Endothelial cell of umbilical vein (primary cell): ENCODE results near the gene TOMM34. TPM values are rescaled to one million over a fixed set of nuclear protein-coding genes. Genes with fewer than 3 reads are reported as not detected.

ENCODE experiments used
- BruUV-seq: library from RNA; stranded (reverse); fragments of 400-500 nt; replicated peaks from 2 replicates; lab custom pipeline; 2021; lab: Mats Ljungman, UMichigan
- CTCF ChIA-PET: fragments of 300-600, 350-600 bp; sonication (Branson Sonifier 250); formaldehyde crosslinking; loops from one replicate; lab custom pipeline; 2021; ENCODE audit warnings: antibody characterized with exemption, inconsistent platforms; lab: Charles Lee
- POLR2A ChIA-PET: fragments of 300-600, 350-600 bp; sonication (Branson Sonifier 250); formaldehyde crosslinking; loops from one replicate; lab custom pipeline; 2021; ENCODE audit warnings: antibody characterized with exemption, inconsistent platforms; lab: Charles Lee
- DNase-seq: peaks from one replicate; pipeline ENCODE4 v3.0.0-alpha.2; 2011; ENCODE audit warnings: low read depth, low spot score
- FAIRE-seq: peaks from 2 replicates; lab custom pipeline; 2011; peaks lifted over from hg19 to GRCh38; lab: Jason Lieb, UNC
- H2AFZ ChIP-seq: 2 replicates; pipeline ENCODE4 v1.6.0; 2012; ENCODE audit warnings: low read depth, low read length, control low read depth, inconsistent platforms
- H3K27ac ChIP-seq: 2 replicates; pipeline ENCODE4 v1.5.1; 2011; ENCODE audit warnings: low read depth, mild to moderate bottlenecking, control low read depth, low read length, moderate library complexity; ENCODE audit not compliant: insufficient read depth
- H3K27me3 ChIP-seq, 2 experiments: 2 replicates each; pipeline versions ENCODE4 v1.6.0 to v1.6.1; 2011; ENCODE audit warnings: low read length in 2 of 2, mixed read lengths in 1 of 2; ENCODE audit not compliant: control insufficient read depth in 2 of 2, insufficient read depth in 2 of 2
- H3K36me3 ChIP-seq, 2 experiments: 2 replicates in 1 of 2; 3 replicates in 1 of 2; pipeline ENCODE4 v1.5.1; 2011; ENCODE audit warnings: low read length in 2 of 2, mild to moderate bottlenecking in 1 of 2, moderate library complexity in 1 of 2; ENCODE audit not compliant: control insufficient read depth in 2 of 2, insufficient read depth in 2 of 2; ENCODE audit errors: extremely low read depth in 1 of 2
- H3K4me1 ChIP-seq: 3 replicates; pipeline ENCODE4 v1.5.1; 2011; ENCODE audit warnings: mild to moderate bottlenecking, low read length; ENCODE audit not compliant: control insufficient read depth, insufficient read depth; ENCODE audit errors: extremely low read depth
- H3K4me2 ChIP-seq: 2 replicates; pipeline ENCODE4 v1.6.1; 2011; ENCODE audit warnings: low read length, control low read depth, mixed read lengths; ENCODE audit not compliant: insufficient read depth
- H3K4me3 ChIP-seq, 3 experiments: fragments of 200-600 bp in 1 of 3; sonication (generic), shearing (Covaris generic) in 1 of 3; replicated peaks in 1 of 3; 2 replicates each; pipeline ENCODE4 v1.5.1; 2011 to 2016; ENCODE audit warnings: control low read depth in 3 of 3, low read length in 3 of 3, mild to moderate bottlenecking in 2 of 3, inconsistent platforms in 1 of 3, low read depth in 1 of 3, moderate library complexity in 1 of 3; ENCODE audit not compliant: insufficient read depth in 1 of 3
- H3K79me2 ChIP-seq: 2 replicates; pipeline ENCODE4 v1.6.0; 2012; ENCODE audit warnings: low read length, inconsistent platforms; ENCODE audit not compliant: control insufficient read depth, insufficient read depth
- H3K9ac ChIP-seq: replicated peaks from 2 replicates; pipeline ENCODE3; 2011; ENCODE audit warnings: low read length, control low read depth; ENCODE audit not compliant: insufficient read depth; ENCODE audit errors: extremely low read depth
- H3K9me1 ChIP-seq: replicated peaks from 3 replicates; pipeline ENCODE4 v1.6.0; 2011; ENCODE audit warnings: mild to moderate bottlenecking, low read length; ENCODE audit not compliant: control insufficient read depth, insufficient read depth; ENCODE audit errors: extremely low read depth
- H3K9me3 ChIP-seq: replicated peaks from 2 replicates; pipeline ENCODE4 v1.5.1; 2012; ENCODE audit warnings: low read length, inconsistent platforms; ENCODE audit not compliant: control insufficient read depth, insufficient read depth
- H4K20me1 ChIP-seq: replicated peaks from 2 replicates; pipeline ENCODE3; 2011; ENCODE audit warnings: mild to moderate bottlenecking, low read length; ENCODE audit not compliant: control insufficient read depth, insufficient read depth; ENCODE audit errors: extremely low read depth
- EZH2 ChIP-seq: IDR thresholded peaks from 2 replicates; pipeline ENCODE4 v1.6.1; 2012; ENCODE audit warnings: borderline replicate concordance, low read depth, mild to moderate bottlenecking, moderate library complexity, low read length, inconsistent platforms; ENCODE audit not compliant: severe bottlenecking
- FOS ChIP-seq: IDR thresholded peaks from 2 replicates; pipeline ENCODE4 v1.6.1; 2011; ENCODE audit warnings: mild to moderate bottlenecking, low read length, moderate library complexity, borderline replicate concordance; ENCODE audit not compliant: insufficient read depth
- GATA2 ChIP-seq: IDR thresholded peaks from 2 replicates; pipeline ENCODE4 v1.7.0; 2011; ENCODE audit warnings: low read depth, mild to moderate bottlenecking, moderate library complexity, mixed read lengths, low read length; ENCODE audit not compliant: insufficient read length, insufficient read depth
- JUN ChIP-seq: IDR thresholded peaks from 2 replicates; pipeline ENCODE4 v1.6.1; 2011; ENCODE audit warnings: borderline replicate concordance, low read depth; ENCODE audit not compliant: insufficient read length, insufficient read depth
- MAX ChIP-seq: IDR thresholded peaks from 2 replicates; pipeline ENCODE4 v1.6.1; 2011; ENCODE audit not compliant: insufficient read depth, insufficient read length
- MYC ChIP-seq: IDR thresholded peaks from one replicate; pipeline ENCODE4 v1.6.1; 2011; ENCODE audit warnings: mild to moderate bottlenecking, low read depth, low read length
- POLR2A ChIP-seq: IDR thresholded peaks from 2 replicates; pipeline ENCODE4 v1.6.1; 2012; ENCODE audit warnings: low read depth, mild to moderate bottlenecking, control low read depth, low read length
- POLR2AphosphoS5 ChIP-seq: IDR thresholded peaks from 2 replicates; pipeline ENCODE4 v1.6.1; 2012; ENCODE audit warnings: low read depth, mild to moderate bottlenecking, control low read depth, low read length, moderate library complexity; ENCODE audit not compliant: insufficient read depth
- dilution Hi-C: fragments of 300-500 bp; cut with MboI; formaldehyde crosslinking; loops from one replicate; pipeline ENCODE4 v1.15.0; 2019; ENCODE audit warnings: low sequenced_read_pairs; ENCODE audit not compliant: extremely low pct_ligation_motif_present
- intact Hi-C: fragments of 100-400 bp; cut with micrococcal nuclease; formaldehyde crosslinking; loops from one replicate; pipeline ENCODE4 v1.10.0; 2022
- polyA plus RNA-seq, 4 experiments: library from polyadenylated mRNA; depleted of rRNA in 3 of 4; stranded (reverse) in 3 of 4; unstranded in 1 of 4; fragments of >200 nt; gene quantifications; 2 replicates each; pipeline versions ENCODE4 v1.2.1 to v1.2.3, GENCODE V29; 2011 to 2012; ENCODE audit warnings: missing spikeins in 1 of 4
- total RNA-seq: library from RNA; stranded (reverse); gene quantifications from 2 replicates; pipeline ENCODE4 v1.2.3, GENCODE V29; 2021

Gene TOMM34
- total and polyA plus RNA-seq, 2 donors (not counting 3 experiments of a cell fraction or from before 2014, with no cell fraction given) = 36.3 to 44.2 TPM

GRCh38 chr20:44901974-44902373 lies 58.2 kb downstream of the TOMM34 start:
- Histone ChIP-seq H3K4me2 (no peak overlapping the region), H4K20me1 (peaks cover 18% of the 10 kb centered on the region), H3K27me3 (no peaks in the 10 kb centered on the region), H3K9me3 (no peaks in the 10 kb centered on the region), H3K4me3 (no peak overlapping the region), H2AFZ (no peak overlapping the region), H3K9me1 (no peaks in the 10 kb centered on the region), H3K27ac (no peak overlapping the region), H3K79me2 (peaks cover 65% of the 10 kb centered on the region), H3K36me3 (peaks cover 21 to 31% of the 10 kb centered on the region in 2 experiments), H3K4me1 (peaks cover 12% of the 10 kb centered on the region), H3K9ac (no peak overlapping the region)
- CTCF ChIA-PET = interaction anchor here (2.6 kb wide), 1 partner anchor 14 kb away, joined by 10 read pairs; no protein-coding TSS in a partner anchor
- no peak for TF ChIP-seq EZH2
- TF ChIP-seq JUN = no peak
- no peak for TF ChIP-seq MYC
- no peak for TF ChIP-seq MAX
- no peak for TF ChIP-seq POLR2A
- peak; percentile 17 for TF ChIP-seq FOS
- no peak for TF ChIP-seq GATA2
- TF ChIP-seq POLR2AphosphoS5 = no peak
- FAIRE-seq (peak; percentile 50), DNase-seq (no peak)
- dilution Hi-C loops (no loop called here), intact Hi-C loops (loop anchor here (2.0 kb wide), 1 partner anchor 15 kb away; no protein-coding TSS in a partner anchor)
- POLR2A ChIA-PET = no interaction called here
- no TSS peak for BruUV-seq
